HCT116 (cell line): ENCODE measurements around the gene VDAC2.

Experiments
- ATF3 ChIP-seq: IDR thresholded peaks from 2 replicates; pipeline ENCODE4 v1.6.1; 2012
- CTCF ChIP-seq, 3 experiments: fragments of 200-600 bp in 1 of 3; sonication (generic) in 1 of 3; IDR thresholded peaks in 2 of 3; conservative IDR thresholded peaks in 1 of 3; 2 replicates each; pipeline ENCODE4 v1.5.1; 2012 to 2017; ENCODE audit warnings: low read depth in 2 of 3, low read length in 2 of 3, antibody characterized with exemption in 1 of 3, borderline replicate concordance in 1 of 3, control low read depth in 1 of 3, mild to moderate bottlenecking in 1 of 3, mixed read lengths in 1 of 3, mixed run types in 1 of 3, moderate library complexity in 1 of 3; ENCODE audit not compliant: insufficient read depth in 1 of 3
- EGR1 ChIP-seq: IDR thresholded peaks from 2 replicates; pipeline ENCODE4 v1.6.1; 2012; ENCODE audit warnings: low read depth
- EZH2 ChIP-seq: fragments of 200-600 bp; sonication (generic); IDR thresholded peaks from 2 replicates; pipeline ENCODE4 v1.6.1; 2017; ENCODE audit warnings: antibody characterized with exemption, mixed run types
- EZH2phosphoT487 ChIP-seq: fragments of 200-600 bp; IDR thresholded peaks from 2 replicates; pipeline ENCODE4 v1.6.1; 2018; ENCODE audit warnings: antibody characterized with exemption, borderline replicate concordance
- POLR2A ChIP-seq: IDR thresholded peaks from 2 replicates; pipeline ENCODE4 v1.7.0; 2011; ENCODE audit warnings: borderline replicate concordance; ENCODE audit not compliant: insufficient read depth, insufficient read length; ENCODE audit errors: extremely low read depth
- RAD21 ChIP-seq: IDR thresholded peaks from 2 replicates; pipeline ENCODE4 v1.6.1; 2012; ENCODE audit warnings: low read depth, mild to moderate bottlenecking
- SP1 ChIP-seq: IDR thresholded peaks from 2 replicates; pipeline ENCODE4 v1.6.1; 2012; ENCODE audit warnings: low read depth
- SRF ChIP-seq: IDR thresholded peaks from 2 replicates; pipeline ENCODE4 v1.6.1; 2012; ENCODE audit warnings: low read depth
- TCF7L2 ChIP-seq: IDR thresholded peaks from 2 replicates; pipeline ENCODE4 v1.7.0; 2011; ENCODE audit warnings: borderline replicate concordance, inconsistent platforms; ENCODE audit not compliant: insufficient read depth, insufficient read length; ENCODE audit errors: extremely low read depth
- YY1 ChIP-seq: IDR thresholded peaks from 2 replicates; pipeline ENCODE4 v1.6.1; 2011; ENCODE audit warnings: low read length, low read depth, moderate library complexity, mild to moderate bottlenecking; ENCODE audit not compliant: insufficient replicate concordance; ENCODE audit errors: extremely low read depth
- ZBTB33 ChIP-seq: IDR thresholded peaks from 2 replicates; pipeline ENCODE4 v1.6.1; 2011; ENCODE audit warnings: mild to moderate bottlenecking, low read length, moderate library complexity; ENCODE audit not compliant: insufficient replicate concordance; ENCODE audit errors: extremely low read depth
- ZFX ChIP-seq: fragments of 450-650 bp; IDR thresholded peaks from 2 replicates; pipeline ENCODE4 v1.6.1; 2017

GRCh38 chr10:75246506-75246905 lies 35.9 kb downstream of the VDAC2 start:
- no peak for TF ChIP-seq CTCF (IDR thresholded peaks at IDR 0.05 in 2 of 3, conservative IDR thresholded peaks at IDR 0.05 in 1 of 3; ENCODE audit: borderline replicate concordance in 1 of 3, insufficient read depth in 1 of 3, low read depth in 2 of 3, low read length in 2 of 3)
- no peak for TF ChIP-seq EZH2phosphoT487
- TF ChIP-seq RAD21, result no peak
- TF ChIP-seq EGR1, result no peak
- no peak for TF ChIP-seq SP1
- TF ChIP-seq YY1, result no peak
- TF ChIP-seq ZBTB33, result no peak
- TF ChIP-seq POLR2A, result no peak
- no peak for TF ChIP-seq ATF3
- TF ChIP-seq ZFX, result no peak
- TF ChIP-seq TCF7L2, result no peak
- no peak for TF ChIP-seq EZH2
- no peak for TF ChIP-seq SRF
